GM20431 (cell line): ENCODE measurements around the gene COL6A5.
"Not testable (repeated sequence)": the region's sequence is repeated elsewhere in the genome, so short reads cannot be mapped to it uniquely, and the experiment has no call there.

ENCODE experiments used
- in situ Hi-C: fragments of 300-500 bp; cut with MseI, MboI; formaldehyde crosslinking; loops from one replicate; pipeline ENCODE4 v1.15.0; 2020; ENCODE audit warnings: low sequenced_read_pairs; ENCODE audit not compliant: unreplicated experiment

Gene COL6A5, protein sequence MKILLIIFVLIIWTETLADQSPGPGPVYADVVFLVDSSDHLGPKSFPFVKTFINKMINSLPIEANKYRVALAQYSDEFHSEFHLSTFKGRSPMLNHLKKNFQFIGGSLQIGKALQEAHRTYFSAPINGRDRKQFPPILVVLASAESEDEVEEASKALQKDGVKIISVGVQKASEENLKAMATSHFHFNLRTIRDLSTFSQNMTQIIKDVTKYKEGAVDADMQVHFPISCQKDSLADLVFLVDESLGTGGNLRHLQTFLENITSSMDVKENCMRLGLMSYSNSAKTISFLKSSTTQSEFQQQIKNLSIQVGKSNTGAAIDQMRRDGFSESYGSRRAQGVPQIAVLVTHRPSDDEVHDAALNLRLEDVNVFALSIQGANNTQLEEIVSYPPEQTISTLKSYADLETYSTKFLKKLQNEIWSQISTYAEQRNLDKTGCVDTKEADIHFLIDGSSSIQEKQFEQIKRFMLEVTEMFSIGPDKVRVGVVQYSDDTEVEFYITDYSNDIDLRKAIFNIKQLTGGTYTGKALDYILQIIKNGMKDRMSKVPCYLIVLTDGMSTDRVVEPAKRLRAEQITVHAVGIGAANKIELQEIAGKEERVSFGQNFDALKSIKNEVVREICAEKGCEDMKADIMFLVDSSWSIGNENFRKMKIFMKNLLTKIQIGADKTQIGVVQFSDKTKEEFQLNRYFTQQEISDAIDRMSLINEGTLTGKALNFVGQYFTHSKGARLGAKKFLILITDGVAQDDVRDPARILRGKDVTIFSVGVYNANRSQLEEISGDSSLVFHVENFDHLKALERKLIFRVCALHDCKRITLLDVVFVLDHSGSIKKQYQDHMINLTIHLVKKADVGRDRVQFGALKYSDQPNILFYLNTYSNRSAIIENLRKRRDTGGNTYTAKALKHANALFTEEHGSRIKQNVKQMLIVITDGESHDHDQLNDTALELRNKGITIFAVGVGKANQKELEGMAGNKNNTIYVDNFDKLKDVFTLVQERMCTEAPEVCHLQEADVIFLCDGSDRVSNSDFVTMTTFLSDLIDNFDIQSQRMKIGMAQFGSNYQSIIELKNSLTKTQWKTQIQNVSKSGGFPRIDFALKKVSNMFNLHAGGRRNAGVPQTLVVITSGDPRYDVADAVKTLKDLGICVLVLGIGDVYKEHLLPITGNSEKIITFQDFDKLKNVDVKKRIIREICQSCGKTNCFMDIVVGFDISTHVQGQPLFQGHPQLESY (N-terminal part only)

DNA sequence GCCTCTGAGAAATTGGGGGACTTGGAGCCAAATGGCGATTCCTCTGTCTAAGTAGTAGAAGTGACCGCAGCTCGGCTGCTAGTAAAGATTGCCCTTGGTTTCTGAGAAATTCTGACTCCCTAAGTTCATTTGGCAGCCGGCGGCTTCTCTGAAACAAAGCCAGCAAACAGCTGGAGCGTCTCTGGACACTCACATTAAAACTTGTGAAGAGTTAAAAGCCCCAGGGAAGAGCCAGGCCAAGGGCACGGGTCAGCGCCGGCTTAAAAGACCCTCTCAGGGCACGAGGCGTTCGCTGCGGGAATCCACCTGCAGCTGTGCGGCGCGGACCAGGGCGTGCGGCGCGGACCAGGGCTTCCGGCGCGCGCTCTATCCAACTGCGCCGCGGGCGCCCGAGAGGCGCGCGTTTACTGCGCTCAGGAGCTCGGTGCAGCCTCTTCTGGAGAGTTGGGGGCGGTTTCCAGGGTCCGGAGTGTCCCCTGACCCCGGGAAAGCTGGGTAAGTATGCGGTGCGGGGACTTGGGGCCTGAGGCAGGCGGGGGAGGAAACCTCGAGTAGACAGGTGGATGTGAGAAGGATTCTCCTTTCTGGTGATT is at the start of gene COL6A5:
COL6A5 (plus strand) TSS at position 186 of the 593 bp plus-strand sequence. CDS start 27,967 bp downstream, outside the sequence.
- in situ Hi-C loops, result no loop called here

DNA sequence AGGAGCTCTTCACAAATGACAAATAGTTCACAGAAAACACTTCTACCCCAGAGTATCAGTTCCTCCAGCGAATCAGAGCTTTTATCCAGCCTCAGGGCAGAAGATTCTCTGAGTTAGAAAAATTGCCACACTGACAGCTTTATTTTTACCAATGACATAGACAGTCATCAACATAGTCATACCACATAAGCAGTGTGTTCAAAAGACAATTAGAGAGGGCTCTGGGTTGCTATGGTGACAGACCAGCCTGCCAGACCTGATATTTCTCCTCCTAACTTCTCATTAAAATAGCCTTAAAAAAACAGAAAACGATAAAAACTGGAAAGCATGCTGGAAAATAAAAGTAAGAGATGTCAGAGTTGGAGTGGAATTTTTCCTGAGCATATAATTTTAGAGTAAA is 45.9 kb upstream of the COL6A5 start:
- in situ Hi-C loops, result no loop called here

DNA sequence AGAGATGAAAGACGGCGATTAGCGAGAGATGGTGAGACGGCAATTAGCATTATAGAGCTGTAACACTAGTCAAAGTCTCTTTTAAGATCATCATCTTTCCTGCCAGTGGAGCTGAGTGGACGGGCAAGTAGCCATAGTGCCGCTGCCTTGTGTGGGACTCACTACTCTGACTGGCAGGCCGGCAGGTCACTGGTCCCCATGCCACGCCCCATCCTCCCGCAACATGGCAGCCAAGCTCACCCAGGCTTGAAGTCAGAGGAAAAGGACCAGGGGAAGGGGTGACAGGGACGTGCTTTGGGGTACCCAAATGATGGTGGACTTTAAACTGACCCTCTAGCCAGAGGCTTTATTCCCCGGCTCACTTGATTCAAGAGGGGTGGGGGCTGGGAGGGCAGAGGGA is 44.6 kb upstream of the COL6A5 start:
- in situ Hi-C loops, result no loop called here

DNA sequence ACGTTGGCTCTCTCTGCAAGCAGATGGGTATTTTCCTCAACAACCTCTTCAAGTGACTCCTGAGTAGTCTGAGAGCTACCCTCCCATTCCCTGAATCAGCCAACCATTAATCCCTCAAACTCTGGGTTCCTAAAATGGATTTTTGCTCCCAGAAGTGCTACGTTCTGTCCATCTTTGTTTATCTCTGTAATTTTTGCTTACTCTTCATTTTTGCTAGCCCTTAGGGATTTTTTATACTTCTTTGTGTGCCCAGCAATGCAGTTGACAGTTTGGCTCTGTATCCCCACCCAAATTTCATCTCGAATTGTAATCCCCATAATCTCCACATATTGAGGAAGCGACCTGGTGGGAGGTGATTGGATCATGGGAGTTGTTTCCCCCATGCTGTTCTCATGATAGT is 35.4 kb upstream of the COL6A5 start:
- in situ Hi-C loops, result no loop called here

DNA sequence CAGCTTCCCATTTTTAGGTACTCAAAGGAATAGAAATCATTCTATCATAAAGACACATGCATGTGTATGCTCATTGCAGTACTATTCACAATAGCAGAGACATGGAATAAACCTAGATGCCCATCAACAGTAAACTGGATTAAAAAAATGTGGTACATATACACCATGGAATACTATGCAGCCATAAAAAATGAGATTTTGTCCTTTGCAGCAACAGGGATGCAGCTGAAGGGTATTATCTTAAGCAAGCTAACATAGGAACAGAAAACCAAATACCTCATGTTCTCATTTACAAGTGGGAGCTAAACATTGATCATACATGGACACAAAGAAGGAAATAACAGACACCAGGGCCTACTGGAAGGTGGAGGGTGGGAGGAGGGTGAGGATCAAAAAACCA is 33.1 kb upstream of the COL6A5 start:
- in situ Hi-C loops, result no loop called here

DNA sequence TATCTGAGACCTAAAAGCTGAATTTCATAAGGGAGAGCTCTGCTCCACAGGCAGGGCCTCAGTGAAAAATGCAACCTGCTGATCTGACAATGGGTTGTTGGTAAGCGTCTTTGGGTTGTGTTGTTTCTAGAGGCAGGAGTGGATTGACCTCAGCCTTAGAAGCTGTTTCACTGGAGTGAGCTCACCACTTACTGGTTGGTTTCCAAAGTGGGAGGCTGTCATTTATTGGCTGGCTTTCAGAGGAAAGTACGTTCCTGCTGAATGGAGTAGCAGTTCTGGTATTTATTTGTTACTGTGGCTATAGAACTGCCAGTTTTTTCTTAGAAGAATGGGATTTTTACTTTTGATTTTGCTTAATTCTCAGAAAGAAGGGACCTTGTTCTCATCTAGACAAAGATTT is 29.3 kb upstream of the COL6A5 start:
- in situ Hi-C loops, result no loop called here

DNA sequence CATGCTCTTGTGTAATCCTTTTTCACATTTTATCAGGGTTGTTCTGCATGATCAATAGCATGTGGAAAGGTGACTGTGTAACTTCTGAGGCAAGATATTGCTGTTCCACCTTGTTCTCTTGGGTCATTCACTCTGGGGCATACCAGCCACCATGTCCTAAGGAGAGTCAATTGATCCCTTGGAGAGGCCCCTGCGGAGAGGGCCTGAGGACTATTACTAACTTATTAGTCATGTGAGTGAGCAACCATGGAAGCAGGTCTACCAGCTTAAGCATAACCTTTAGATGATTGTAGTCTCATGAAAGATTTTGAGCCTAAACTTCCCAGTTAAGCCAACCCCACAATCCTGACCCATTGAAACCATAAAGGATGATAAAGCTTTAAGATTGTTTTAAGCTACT is 22.0 kb upstream of the COL6A5 start:
- in situ Hi-C loops, result no loop called here

DNA sequence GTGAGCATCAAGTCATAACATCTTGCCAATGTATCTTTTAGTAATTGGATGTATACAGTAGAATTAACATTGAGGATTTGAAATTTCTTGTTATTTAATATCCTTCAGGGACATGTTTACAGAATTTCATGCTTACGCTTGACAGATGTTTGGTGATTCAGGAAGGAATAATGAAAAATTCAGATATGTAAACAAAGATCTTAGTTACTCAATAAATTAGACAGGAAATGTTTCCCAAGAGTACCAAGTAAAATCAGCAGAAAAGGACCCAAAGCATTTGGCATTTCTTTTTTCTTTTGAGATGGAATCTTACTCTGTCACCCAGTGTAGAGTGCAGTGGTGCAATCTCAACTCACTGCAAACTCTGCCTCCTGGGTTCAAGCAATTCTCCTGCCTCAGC is 4.7 kb upstream of the COL6A5 start:
- in situ Hi-C loops, result no loop called here

DNA sequence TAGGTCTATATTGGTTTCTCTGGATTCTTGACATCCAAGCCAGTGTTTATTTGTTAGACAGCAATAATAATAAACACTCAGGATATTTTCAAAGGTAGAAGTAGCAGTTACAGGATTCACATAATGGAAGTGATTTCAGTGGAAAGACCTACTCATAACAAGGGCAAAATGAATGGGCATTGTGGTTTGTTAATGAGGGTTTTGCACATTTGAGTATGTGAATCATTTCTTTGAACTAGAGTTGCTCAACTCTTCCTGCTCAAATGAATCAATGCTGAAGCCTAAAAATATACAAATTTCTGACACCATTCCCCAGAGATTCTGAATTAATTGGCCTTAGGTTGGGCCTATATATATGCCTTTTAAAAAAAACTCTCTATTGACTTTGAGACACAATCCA is 4.1 kb upstream of the COL6A5 start:
- in situ Hi-C loops, result no loop called here

DNA sequence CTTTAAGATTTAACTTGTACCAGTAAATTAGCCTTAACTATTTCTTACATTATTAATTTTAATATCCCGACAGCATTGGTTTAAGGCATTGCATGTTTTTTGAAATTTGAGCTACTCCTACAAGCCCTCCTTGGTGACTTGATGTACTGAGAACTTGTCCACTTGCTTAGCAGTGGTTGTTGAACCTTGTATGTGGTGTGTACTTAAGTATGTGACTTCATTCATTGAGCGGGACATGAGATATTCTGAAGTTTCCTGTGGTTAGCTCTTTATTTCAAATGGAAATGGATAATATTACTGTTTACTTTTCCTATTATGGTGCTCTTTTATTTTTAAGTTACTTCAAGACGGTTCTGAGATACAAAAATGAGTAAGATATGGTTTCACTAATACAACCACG is 3.6 kb upstream of the COL6A5 start:
- in situ Hi-C loops, result no loop called here

DNA sequence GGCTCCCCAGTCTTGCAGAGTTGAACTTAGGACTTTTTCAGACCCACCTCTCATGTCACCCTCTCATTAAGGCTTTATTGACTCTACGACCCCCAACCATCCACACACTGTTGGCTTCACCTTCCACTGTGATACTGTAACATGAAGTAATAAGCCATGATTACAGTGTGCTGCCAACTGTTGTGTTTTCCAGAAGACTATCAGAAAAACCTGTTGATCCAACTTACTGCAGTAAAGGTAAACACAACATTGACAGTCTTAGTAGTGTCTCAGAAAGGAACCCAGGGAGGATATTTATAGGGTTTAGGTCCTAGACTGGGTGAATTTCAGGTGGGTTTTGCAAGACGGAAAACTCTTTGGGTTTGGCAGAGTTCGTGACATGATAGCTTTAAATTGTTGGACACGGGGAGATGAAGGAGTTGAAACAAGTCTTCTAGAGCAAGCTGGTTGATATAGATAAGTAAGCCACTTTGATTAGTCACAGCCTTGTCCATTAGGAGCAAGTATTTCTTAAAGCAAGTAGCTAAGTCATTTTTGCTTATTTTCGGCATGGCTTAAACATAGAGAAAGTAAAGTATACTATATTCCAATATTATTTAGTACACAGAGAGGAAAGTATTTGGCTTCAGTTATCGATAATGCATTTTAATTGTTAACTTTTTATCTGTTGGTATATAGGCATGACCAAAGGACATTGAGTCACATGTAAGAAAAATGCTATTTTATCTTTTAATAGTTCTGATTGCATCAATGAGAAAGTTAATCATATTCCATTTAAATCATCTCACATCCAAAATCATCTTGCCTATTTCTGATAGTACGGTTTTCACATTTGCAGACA is 2.4 kb upstream of the COL6A5 start:
- in situ Hi-C loops, result no loop called here

DNA sequence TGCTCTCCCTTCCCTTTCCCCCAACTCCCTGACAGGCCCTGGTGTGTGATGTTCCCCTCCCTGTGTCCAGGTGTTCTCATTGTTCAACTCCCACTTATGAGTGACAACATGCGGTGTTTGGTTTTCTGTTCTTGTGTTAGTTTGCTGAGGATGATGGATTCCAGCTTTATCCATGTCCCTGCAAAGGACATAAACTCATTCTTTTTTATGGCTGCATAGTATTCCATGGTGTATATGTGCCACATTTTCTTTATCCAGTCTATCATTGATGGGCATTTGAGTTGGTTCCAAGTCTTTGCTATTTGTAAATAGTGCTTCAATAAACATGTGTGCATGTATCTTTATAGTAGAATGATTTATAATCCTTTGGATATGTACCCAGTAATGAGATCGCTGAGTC is 2.8 kb downstream of the COL6A5 start:
- in situ Hi-C loops, result not testable (repeated sequence)

DNA sequence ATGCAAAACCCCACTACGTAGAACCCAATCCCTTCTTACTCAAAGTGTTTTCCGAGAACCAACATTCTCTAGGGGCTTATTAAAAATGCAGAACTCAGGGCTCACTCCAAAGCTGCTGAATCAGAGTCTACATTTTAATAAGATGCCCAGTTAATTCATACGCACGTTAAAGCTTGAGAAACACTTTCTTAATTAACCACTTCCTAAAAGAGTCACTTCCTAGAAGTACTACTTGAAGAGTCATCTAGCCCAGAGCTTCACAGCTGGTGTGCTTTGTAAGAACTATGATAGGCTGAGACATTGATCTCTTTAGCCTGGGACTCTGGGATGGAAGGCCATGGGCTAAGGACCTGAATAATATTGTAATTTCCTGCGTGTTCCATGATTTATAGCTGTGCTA is 9.0 kb downstream of the COL6A5 start:
- in situ Hi-C loops, result no loop called here

DNA sequence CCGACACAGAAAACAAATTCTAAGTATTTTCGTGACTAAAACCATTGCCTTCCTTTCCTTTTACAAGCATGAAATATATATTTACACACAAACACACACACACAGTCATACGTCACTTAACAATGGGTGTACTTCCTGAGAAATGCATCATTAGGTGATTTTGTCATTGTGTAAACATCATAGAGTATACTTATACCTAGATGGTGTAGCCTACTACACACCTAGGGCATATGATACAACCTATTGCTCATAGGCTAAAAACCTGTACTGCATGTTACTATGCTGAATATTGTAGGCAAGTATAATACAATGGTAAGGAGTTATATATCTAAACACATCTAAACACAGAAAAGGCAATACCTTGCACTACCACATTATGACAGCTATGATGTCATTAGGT is 28.6 kb downstream of the COL6A5 start:
- in situ Hi-C loops, result no loop called here

DNA sequence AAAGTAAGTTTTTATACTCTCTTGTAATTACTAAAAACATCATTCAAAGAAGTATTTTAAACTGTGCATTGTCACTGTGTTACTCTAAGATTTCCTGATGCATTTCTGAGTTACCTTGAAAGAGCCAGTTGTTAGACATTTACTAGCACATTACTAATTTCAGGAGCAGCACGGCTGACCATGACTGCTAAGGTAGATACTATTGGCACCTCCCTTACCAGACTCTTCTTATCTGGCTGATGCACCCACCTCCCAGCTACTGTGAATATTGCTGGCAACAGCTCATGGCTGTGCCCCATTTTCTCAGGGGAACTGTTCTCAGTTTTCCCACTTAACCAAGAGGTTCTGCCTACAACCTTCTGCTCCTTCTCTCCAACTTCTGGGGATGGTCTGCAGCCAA is 29.4 kb downstream of the COL6A5 start:
- in situ Hi-C loops, result no loop called here

DNA sequence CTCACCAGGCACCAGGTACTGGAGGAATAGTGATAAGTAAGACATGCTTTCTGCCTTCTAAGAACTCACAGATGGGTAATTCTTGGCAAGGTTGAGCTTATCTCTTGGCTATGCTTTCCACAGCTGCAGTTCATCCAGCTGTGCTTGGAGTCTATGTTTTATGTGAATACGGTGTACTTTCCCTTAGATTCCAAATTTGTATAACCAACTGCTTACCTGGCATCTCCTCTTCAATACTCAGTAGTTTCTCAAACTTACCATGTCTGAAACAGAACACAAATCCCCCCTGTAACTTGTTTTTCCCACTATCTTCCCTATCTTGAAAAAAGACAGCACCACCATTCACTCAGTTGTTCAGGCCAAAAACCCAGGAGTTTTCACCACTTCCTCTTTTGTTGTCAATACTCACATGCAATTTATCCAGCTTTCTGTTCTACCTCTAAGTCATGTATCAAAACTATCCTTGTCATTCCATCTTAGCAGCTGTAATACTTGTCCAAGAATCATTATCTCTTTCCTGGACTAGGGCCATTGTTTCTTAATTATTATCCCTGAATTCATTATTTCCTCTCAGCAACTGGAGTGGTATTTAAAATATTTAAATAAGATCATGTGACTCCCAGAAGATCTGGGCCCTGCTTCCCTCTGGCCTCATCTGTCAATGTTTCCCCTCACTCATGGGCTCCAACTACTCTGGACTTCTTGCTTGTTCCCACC is 32.6 kb downstream of the COL6A5 start:
- in situ Hi-C loops, result no loop called here

DNA sequence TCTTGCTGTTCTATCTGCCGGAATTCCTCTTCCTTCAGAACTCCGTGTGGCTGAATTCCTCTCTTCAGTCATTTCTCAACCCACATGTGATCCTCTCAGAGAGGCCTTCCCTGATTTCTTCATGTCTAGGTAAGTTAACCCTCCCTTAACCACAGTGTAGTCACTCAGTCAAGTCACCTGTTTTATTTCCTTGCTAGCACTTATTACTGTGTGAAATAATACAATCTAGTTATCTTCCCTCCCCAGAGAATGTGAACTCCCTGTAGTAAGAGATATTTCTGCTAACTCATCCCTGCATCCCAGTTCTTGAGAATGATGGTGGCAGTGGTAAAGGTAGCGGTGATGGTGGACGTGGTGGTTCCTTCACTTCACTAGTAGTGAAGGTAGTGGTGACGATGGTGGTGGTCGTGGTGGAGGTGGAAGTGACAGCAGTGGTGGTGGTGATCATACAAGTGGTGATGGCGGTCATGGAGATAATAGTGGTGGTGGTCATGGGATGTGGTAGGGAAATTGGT is 33.3 kb downstream of the COL6A5 start:
- in situ Hi-C loops, result no loop called here

DNA sequence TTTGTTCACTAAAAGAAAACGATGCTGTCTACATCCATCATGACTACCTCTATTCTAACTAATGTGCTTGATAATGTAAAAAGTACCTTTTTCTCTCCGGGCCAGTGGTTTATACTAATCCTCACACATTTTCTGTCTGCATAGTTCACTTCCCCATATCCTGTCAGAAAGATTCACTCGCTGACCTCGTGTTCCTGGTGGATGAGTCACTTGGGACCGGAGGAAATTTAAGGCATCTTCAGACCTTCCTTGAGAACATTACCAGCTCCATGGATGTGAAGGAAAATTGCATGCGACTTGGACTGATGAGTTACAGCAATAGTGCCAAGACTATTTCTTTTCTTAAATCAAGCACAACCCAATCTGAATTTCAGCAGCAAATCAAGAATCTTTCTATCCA is 33.8 kb downstream of the COL6A5 start:
- in situ Hi-C loops, result no loop called here

DNA sequence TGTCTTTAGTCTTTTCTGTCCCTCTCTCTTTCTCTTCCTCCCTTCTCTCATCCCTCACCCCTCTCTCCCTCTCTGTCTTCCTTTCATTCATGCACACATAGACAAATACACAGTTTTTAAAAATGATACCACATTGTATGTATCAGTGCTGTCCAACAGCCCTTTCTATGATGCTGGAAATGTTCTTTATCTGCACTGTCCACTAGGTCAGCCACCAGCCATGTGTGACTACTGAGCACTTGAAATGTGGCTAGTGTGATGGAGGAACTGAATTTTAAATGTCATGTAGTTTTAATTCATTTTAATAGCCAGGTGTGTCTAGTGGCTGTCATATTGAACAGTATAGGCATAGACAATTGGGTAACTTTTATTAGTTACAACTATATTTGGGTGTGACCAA is 34.9 kb downstream of the COL6A5 start:
- in situ Hi-C loops, result no loop called here
